ENCODE data around the gene HOXD9. TPM values are rescaled to one million over a fixed set of nuclear protein-coding genes. Genes with fewer than 3 reads are reported as not detected.

HOXD9 gene
- total RNA-seq, 1 donor from 2014 or later = not detected

GRCh38 chr2:176111846-176112374, 10.6 kb upstream of the HOXD9 start:
- peak in 1 of 2 donors; percentile 58 for DNase-seq (ENCODE audit: low spot score in 2 of 2)
- intact Hi-C loops (cut with DNase I) = no loop called here
- TF ChIP-seq CTCF (IDR thresholded peaks at IDR 0.05) = no peak
- no peak overlapping the region for H3K4me3 ChIP-seq
- H3K4me1 ChIP-seq = peaks cover 0 to 12% of the 10 kb centered on the region in 2 donors
- no peaks in the 10 kb centered on the region for H3K9me3 ChIP-seq
- no peaks in the 10 kb centered on the region for H3K36me3 ChIP-seq
- peaks cover 60% of the 10 kb centered on the region for H3K27me3 ChIP-seq
- no peak overlapping the region for H3K27ac ChIP-seq

GRCh38 chr2:176112375-176113302, 9.9 kb upstream of the HOXD9 start:
- DNase-seq (ENCODE audit: low spot score in 2 of 2) = no peak
- H3K4me3 ChIP-seq = no peak overlapping the region

GRCh38 chr2:176114120-176114929, 8.2 kb upstream of the HOXD9 start:
- no peaks in the 10 kb centered on the region for H3K9me3 ChIP-seq
- peaks cover 0 to 5% of the 10 kb centered on the region in 2 donors for H3K4me1 ChIP-seq
- no peak for TF ChIP-seq CTCF (IDR thresholded peaks at IDR 0.05)
- H3K4me3 ChIP-seq = no peak overlapping the region
- intact Hi-C loops (cut with DNase I) = no loop called here
- no peaks in the 10 kb centered on the region for H3K36me3 ChIP-seq
- H3K27me3 ChIP-seq = peaks cover 56% of the 10 kb centered on the region
- no peak for DNase-seq (ENCODE audit: low spot score in 2 of 2)
- H3K27ac ChIP-seq = no peak overlapping the region

More at GRCh38 chr2:176112375-176113302, 9.9 kb upstream of the HOXD9 start:
- Histone ChIP-seq H3K9me3 (no peaks in the 10 kb centered on the region), H3K4me1 (peaks cover 0 to 9% of the 10 kb centered on the region in 2 donors), H3K27me3 (peaks cover 64% of the 10 kb centered on the region), H3K36me3 (no peaks in the 10 kb centered on the region), H3K27ac (no peak overlapping the region)
- intact Hi-C loops (cut with DNase I) = no loop called here
- no peak for TF ChIP-seq CTCF (IDR thresholded peaks at IDR 0.05)

GRCh38 chr2:176114930-176115625, 7.4 kb upstream of the HOXD9 start:
- no peaks in the 10 kb centered on the region for H3K9me3 ChIP-seq
- peaks cover 0 to 5% of the 10 kb centered on the region in 2 donors for H3K4me1 ChIP-seq
- H3K36me3 ChIP-seq = no peaks in the 10 kb centered on the region
- H3K27ac ChIP-seq = no peak overlapping the region
- no peak for TF ChIP-seq CTCF (IDR thresholded peaks at IDR 0.05)
- intact Hi-C loops (cut with DNase I) = no loop called here
- no peak overlapping the region for H3K4me3 ChIP-seq
- peaks cover 48% of the 10 kb centered on the region for H3K27me3 ChIP-seq
- no peak for DNase-seq (ENCODE audit: low spot score in 2 of 2)

Measured in ascending aorta (tissue), 2 donors.